Measurements from ENCODE around the gene OR10A4.
"Not testable (repeated sequence)": the region's sequence is repeated elsewhere in the genome, so short reads cannot be mapped to it uniquely, and the experiment has no call there.

OR10A4 gene

GRCh38 chr11:6876325-6876724, at the start of gene OR10A4:
OR10A4 (plus strand) TSS chr11:6876625; CDS start chr11:6876648, 23 bp downstream.
- DNase-seq (ENCODE audit: low spot score): no peak

- DNase-seq (ENCODE audit: low spot score): no peak
These were observed 48.3 kb upstream of the OR10A4 start for GRCh38 chr11:6828103-6828502.

GRCh38 chr11:6833356-6833755, 43.1 kb upstream of the OR10A4 start:
- DNase-seq (ENCODE audit: low spot score): no peak

- DNase-seq (ENCODE audit: low spot score): no peak
These were observed 42.4 kb upstream of the OR10A4 start for GRCh38 chr11:6834021-6834420.

- DNase-seq (ENCODE audit: low spot score): no peak
These were observed 34.7 kb upstream of the OR10A4 start for GRCh38 chr11:6841694-6842093.

- no peak for DNase-seq (ENCODE audit: low spot score)
These were observed 32.8 kb upstream of the OR10A4 start for GRCh38 chr11:6843670-6844069.

GRCh38 chr11:6844356-6844755, 32.1 kb upstream of the OR10A4 start:
- DNase-seq (ENCODE audit: low spot score): no peak

- DNase-seq (ENCODE audit: low spot score): no peak
These were observed 31.0 kb upstream of the OR10A4 start, which contains the start of gene OR10A5 for GRCh38 chr11:6845383-6845782. OR10A5 (plus strand) TSS chr11:6845683; CDS start chr11:6845683, 0 bp downstream.

- no peak for DNase-seq (ENCODE audit: low spot score)
These were observed 25.9 kb upstream of the OR10A4 start for GRCh38 chr11:6850526-6850925.

- not testable (repeated sequence) for DNase-seq (ENCODE audit: low spot score)
These were observed 21.6 kb upstream of the OR10A4 start for GRCh38 chr11:6854801-6855200.

- DNase-seq (ENCODE audit: low spot score): no peak
These were observed 20.4 kb upstream of the OR10A4 start for GRCh38 chr11:6855971-6856541.

- no peak for DNase-seq (ENCODE audit: low spot score)
These were observed 19.6 kb upstream of the OR10A4 start for GRCh38 chr11:6856871-6857270.

- no peak for DNase-seq (ENCODE audit: low spot score)
These were observed 13.5 kb upstream of the OR10A4 start, which contains the start of gene OR10A2 for GRCh38 chr11:6862961-6863360. OR10A2 (plus strand) TSS chr11:6863057; CDS start chr11:6869755, 6,698 bp downstream.

GRCh38 chr11:6864438-6864837, 12.0 kb upstream of the OR10A4 start:
- DNase-seq (ENCODE audit: low spot score): no peak

- no peak for DNase-seq (ENCODE audit: low spot score)
These were observed 5.1 kb upstream of the OR10A4 start for GRCh38 chr11:6871278-6871677.

- DNase-seq (ENCODE audit: low spot score): no peak
These were observed 664 bp upstream of the OR10A4 start for GRCh38 chr11:6875761-6876160.

GRCh38 chr11:6876914-6877313, 489 bp downstream of the OR10A4 start:
- DNase-seq (ENCODE audit: low spot score): no peak

GRCh38 chr11:6882751-6883150, 6.3 kb downstream of the OR10A4 start:
- DNase-seq (ENCODE audit: low spot score): no peak

GRCh38 chr11:6887711-6888110, 11.3 kb downstream of the OR10A4 start:
- DNase-seq (ENCODE audit: low spot score): not testable (repeated sequence)

GRCh38 chr11:6888830-6889229, 12.4 kb downstream of the OR10A4 start:
- no peak for DNase-seq (ENCODE audit: low spot score)

- no peak for DNase-seq (ENCODE audit: low spot score)
These were observed 13.4 kb downstream of the OR10A4 start for GRCh38 chr11:6889835-6890234.

GRCh38 chr11:6892400-6892799, 16.0 kb downstream of the OR10A4 start, which contains the start of gene OR2D2:
OR2D2 (minus strand) TSS chr11:6892500; CDS start chr11:6892500, 0 bp downstream.
- DNase-seq (ENCODE audit: low spot score): no peak

GRCh38 chr11:6894097-6894496, 17.7 kb downstream of the OR10A4 start:
- DNase-seq (ENCODE audit: low spot score): no peak

GRCh38 chr11:6895010-6895409, 18.6 kb downstream of the OR10A4 start:
- DNase-seq (ENCODE audit: low spot score): no peak

Measured in hematopoietic multipotent progenitor cell treated with erythropoietin and hydrocortisone succinate and interleukin-3 and kit ligand, for 17 days (in vitro differentiated cells).